Measurements from ENCODE around the gene FAM118A.
A peak's percentile ranks its signal among the peaks of the same experiment; 100 is the strongest.
"Not testable (repeated sequence)": the region's sequence is repeated elsewhere in the genome, so short reads cannot be mapped to it uniquely, and the experiment has no call there.

Gene FAM118A

GRCh38 chr22:45308957-45309421 is 745 bp upstream of the FAM118A start:
- DNase-seq (ENCODE audit: low spot score) = no peak
- FAIRE-seq = no peak

- DNase-seq (ENCODE audit: low spot score) (no peak), FAIRE-seq (no peak)
These were observed 720 bp downstream of the FAM118A start for GRCh38 chr22:45310331-45310976.

GRCh38 chr22:45310977-45311531 is 1.3 kb downstream of the FAM118A start:
- no peak for DNase-seq (ENCODE audit: low spot score)
- no peak for FAIRE-seq

GRCh38 chr22:45312415-45312814 is 2.7 kb downstream of the FAM118A start:
- DNase-seq (ENCODE audit: low spot score) (no peak), FAIRE-seq (no peak)

GRCh38 chr22:45312856-45313255 is 3.1 kb downstream of the FAM118A start:
- FAIRE-seq = no peak
- DNase-seq (ENCODE audit: low spot score) = no peak

GRCh38 chr22:45314054-45314721 is 4.5 kb downstream of the FAM118A start:
- DNase-seq (ENCODE audit: low spot score) (no peak), FAIRE-seq (no peak)

- DNase-seq (ENCODE audit: low spot score) (no peak), FAIRE-seq (no peak)
These were observed 5.1 kb downstream of the FAM118A start for GRCh38 chr22:45314786-45315185.

GRCh38 chr22:45316796-45317526 is 7.2 kb downstream of the FAM118A start:
- DNase-seq (ENCODE audit: low spot score) (no peak), FAIRE-seq (no peak)

- no peak for FAIRE-seq
- DNase-seq (ENCODE audit: low spot score) = peak; percentile 47
These were observed 7.9 kb downstream of the FAM118A start for GRCh38 chr22:45317551-45318167.

GRCh38 chr22:45318168-45318557 is 8.4 kb downstream of the FAM118A start:
- no peak for FAIRE-seq

GRCh38 chr22:45318558-45319323 is 9.0 kb downstream of the FAM118A start:
- FAIRE-seq (no peak), DNase-seq (ENCODE audit: low spot score) (no peak)

More at GRCh38 chr22:45318168-45318557, 8.4 kb downstream of the FAM118A start:
- peak; percentile 70 for DNase-seq (ENCODE audit: low spot score)

- FAIRE-seq (no peak), DNase-seq (ENCODE audit: low spot score) (no peak)
These were observed 9.6 kb downstream of the FAM118A start for GRCh38 chr22:45319324-45319685.

- FAIRE-seq (no peak), DNase-seq (ENCODE audit: low spot score) (no peak)
These were observed 10.7 kb downstream of the FAM118A start for GRCh38 chr22:45320357-45320976.

GRCh38 chr22:45321827-45322226 is 12.1 kb downstream of the FAM118A start:
- no peak for DNase-seq (ENCODE audit: low spot score)
- no peak for FAIRE-seq

GRCh38 chr22:45322873-45323525 is 13.3 kb downstream of the FAM118A start:
- FAIRE-seq (peak; percentile 23), DNase-seq (ENCODE audit: low spot score) (no peak)

- DNase-seq (ENCODE audit: low spot score) = no peak
- FAIRE-seq = no peak
These were observed 14.0 kb downstream of the FAM118A start for GRCh38 chr22:45323695-45324094.

- DNase-seq (ENCODE audit: low spot score) = no peak
- FAIRE-seq = no peak
These were observed 14.6 kb downstream of the FAM118A start for GRCh38 chr22:45324311-45324711.

- FAIRE-seq = peak; percentile 99
- not testable (repeated sequence) for DNase-seq (ENCODE audit: low spot score)
These were observed 18.5 kb downstream of the FAM118A start for GRCh38 chr22:45328261-45328660.

- FAIRE-seq (no peak), DNase-seq (ENCODE audit: low spot score) (no peak)
These were observed 19.2 kb downstream of the FAM118A start for GRCh38 chr22:45328822-45329529.

Data from urothelium cell line (cell line).